BLaER1 (cell line): ENCODE data around the gene NBEAL2.

Experiments
- H3K27ac ChIP-seq: shearing (Covaris generic); formaldehyde crosslinking; 2 replicates; pipeline ENCODE4 v1.8.1; 2022
- H3K27me3 ChIP-seq: shearing (Covaris generic); formaldehyde crosslinking; 2 replicates; pipeline ENCODE4 v1.8.1; 2022
- H3K36me3 ChIP-seq: shearing (Covaris generic); formaldehyde crosslinking; 2 replicates; pipeline ENCODE4 v1.8.1; 2022
- H3K4me1 ChIP-seq: shearing (Covaris generic); formaldehyde crosslinking; 2 replicates; pipeline ENCODE4 v1.8.1; 2022
- H3K4me2 ChIP-seq: shearing (Covaris generic); formaldehyde crosslinking; 2 replicates; pipeline ENCODE4 v1.8.1; 2022
- H3K4me3 ChIP-seq: shearing (Covaris generic); formaldehyde crosslinking; 2 replicates; pipeline ENCODE4 v1.8.1; 2022
- H3K9ac ChIP-seq: shearing (Covaris generic); formaldehyde crosslinking; 2 replicates; pipeline ENCODE4 v1.8.1; 2022
- H3K9me3 ChIP-seq: shearing (Covaris generic); formaldehyde crosslinking; 2 replicates; pipeline ENCODE4 v1.8.1; 2022
- H4K20me1 ChIP-seq: shearing (Covaris generic); formaldehyde crosslinking; 2 replicates; pipeline ENCODE4 v1.8.1; 2022
- Cebpa-rat ChIP-seq: shearing (Covaris generic); IDR thresholded peaks from 2 replicates; pipeline ENCODE4 v1.8.1; 2022

Gene NBEAL2

GRCh38 chr3:46982546-46982945, 3.1 kb downstream of the NBEAL2 start:
- peaks cover 93% of the 10 kb centered on the region for H3K4me1 ChIP-seq
- no peaks in the 10 kb centered on the region for H3K27me3 ChIP-seq
- TF ChIP-seq Cebpa-rat: no peak
- peaks cover 12% of the 10 kb centered on the region for H3K36me3 ChIP-seq
- no peaks in the 10 kb centered on the region for H3K9me3 ChIP-seq
- peak overlapping the region; percentile 42 for H3K27ac ChIP-seq
- H3K4me3 ChIP-seq: no peak overlapping the region
- peak overlapping the region; percentile 99 for H3K4me2 ChIP-seq
- no peaks in the 10 kb centered on the region for H4K20me1 ChIP-seq
- H3K9ac ChIP-seq: peak overlapping the region; percentile 41; the same call in 1 of the 2 replicates

DNA sequence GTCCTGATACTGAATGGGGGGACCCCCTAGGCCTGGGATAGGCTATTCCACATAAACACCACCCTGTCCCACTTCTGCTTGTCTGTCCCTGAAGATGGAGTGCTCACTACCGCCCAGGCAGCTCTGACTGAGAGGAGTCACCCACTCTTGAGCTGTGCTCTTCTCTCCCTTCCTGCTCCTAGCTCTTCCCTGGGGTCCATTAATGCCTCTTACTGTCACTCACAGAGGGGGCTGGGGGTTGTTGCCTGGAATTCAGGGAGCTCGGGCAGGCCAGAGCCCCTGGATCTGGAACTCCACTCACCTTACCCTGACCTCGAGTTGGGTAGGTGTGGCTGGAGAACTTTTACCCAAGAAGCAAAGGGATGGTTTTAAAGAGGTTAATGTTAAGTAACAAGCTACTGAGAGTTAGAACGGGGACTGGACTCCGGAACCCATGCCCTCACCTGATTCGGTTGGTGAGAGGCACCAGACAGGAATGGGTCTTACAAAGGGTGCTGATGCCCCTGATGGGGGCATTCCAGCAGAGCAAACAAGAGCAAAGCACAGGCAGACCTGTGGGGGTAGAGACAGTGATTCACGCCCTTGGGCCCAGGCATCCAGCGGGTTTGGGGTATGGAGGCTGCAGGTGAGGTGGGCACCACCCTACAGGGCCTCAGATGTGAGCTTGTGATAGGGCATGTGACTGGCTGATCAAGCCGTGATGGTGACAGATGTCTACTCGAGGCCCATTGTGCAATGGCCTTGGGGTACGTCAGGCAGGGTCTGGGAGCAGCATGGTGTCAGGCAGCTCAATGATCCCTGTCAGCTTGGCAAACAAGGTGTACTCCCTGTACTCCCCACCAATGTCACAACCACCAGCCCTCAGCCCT, 5.4 kb downstream of the NBEAL2 start:
- Histone ChIP-seq H4K20me1 (no peaks in the 10 kb centered on the region), H3K4me2 (peak overlapping the region; percentile 97), H3K9ac (no peak overlapping the region), H3K36me3 (peaks cover 25% of the 10 kb centered on the region), H3K27me3 (no peaks in the 10 kb centered on the region), H3K4me1 (peaks cover 99% of the 10 kb centered on the region), H3K27ac (peak overlapping the region; percentile 91), H3K4me3 (no peak overlapping the region), H3K9me3 (no peaks in the 10 kb centered on the region)
- no peak for TF ChIP-seq Cebpa-rat

DNA sequence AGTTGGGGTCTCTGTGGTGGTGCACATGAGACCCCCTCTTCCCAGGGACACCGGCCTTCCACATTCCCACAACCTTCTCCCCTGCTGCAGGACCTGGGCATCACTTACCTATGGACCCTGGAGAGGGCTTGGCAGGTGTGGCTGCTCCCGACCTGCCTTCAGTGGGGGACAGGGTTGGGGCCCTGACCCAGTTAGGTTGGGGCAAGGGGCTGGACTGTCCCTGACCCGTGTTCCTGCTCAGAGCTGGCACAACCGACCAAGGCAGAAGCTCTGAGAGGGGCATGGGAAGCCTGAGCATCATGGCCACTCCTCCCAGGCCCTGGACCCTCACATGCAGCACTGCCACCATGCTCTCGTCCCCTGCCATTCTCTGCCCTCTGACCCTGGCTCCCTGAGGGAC, 6.1 kb downstream of the NBEAL2 start:
- H3K4me3 ChIP-seq: peak overlapping the region; percentile 57; the same call in 1 of the 2 replicates
- H3K4me2 ChIP-seq: peak overlapping the region; percentile 97

GRCh38 chr3:46986055-46986730, 6.7 kb downstream of the NBEAL2 start:
- TF ChIP-seq Cebpa-rat: no peak
- Histone ChIP-seq H3K4me1 (peaks cover 100% of the 10 kb centered on the region), H4K20me1 (no peaks in the 10 kb centered on the region), H3K4me3 (peak overlapping the region; percentile 57; the same call in 1 of the 2 replicates), H3K27me3 (no peaks in the 10 kb centered on the region), H3K4me2 (peak overlapping the region; percentile 97), H3K9ac (peak overlapping the region; percentile 72), H3K9me3 (no peaks in the 10 kb centered on the region), H3K36me3 (peaks cover 38% of the 10 kb centered on the region), H3K27ac (peak overlapping the region; percentile 91)

More for the DNA sequence above, 6.1 kb downstream of the NBEAL2 start:
- peaks cover 32% of the 10 kb centered on the region for H3K36me3 ChIP-seq
- peak overlapping the region; percentile 91 for H3K27ac ChIP-seq
- H3K27me3 ChIP-seq: no peaks in the 10 kb centered on the region
- TF ChIP-seq Cebpa-rat: no peak
- no peaks in the 10 kb centered on the region for H4K20me1 ChIP-seq
- H3K4me1 ChIP-seq: peaks cover 100% of the 10 kb centered on the region
- H3K9me3 ChIP-seq: no peaks in the 10 kb centered on the region
- H3K9ac ChIP-seq: peak overlapping the region; percentile 72

DNA sequence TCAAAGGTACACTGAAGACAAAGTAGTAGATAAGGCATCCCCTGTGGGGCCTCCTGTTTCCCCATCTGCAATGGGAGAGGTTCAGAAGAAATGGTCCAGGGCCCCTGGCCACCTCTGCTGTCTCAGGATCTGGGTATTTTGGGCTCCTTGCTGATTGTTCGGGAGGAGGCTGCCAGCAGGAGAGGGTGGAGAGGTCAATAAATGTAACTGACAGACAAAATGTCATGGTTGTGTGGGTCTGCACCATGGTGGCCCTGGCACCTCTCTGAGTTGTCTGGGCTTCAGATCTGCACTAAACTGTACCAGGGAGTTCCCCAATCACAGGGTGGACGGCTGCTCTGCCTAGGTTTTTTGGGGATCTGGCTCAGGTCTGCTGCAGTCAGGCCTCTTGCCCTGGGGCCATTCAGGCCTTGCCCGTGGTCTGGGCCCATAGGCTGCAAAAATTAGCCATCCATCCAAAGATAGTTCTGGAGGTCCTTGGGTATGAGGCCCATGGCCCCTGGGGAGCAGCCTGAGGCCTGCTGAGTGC, 7.4 kb downstream of the NBEAL2 start:
- H3K4me2 ChIP-seq: peak overlapping the region; percentile 97

GRCh38 chr3:46987319-46987742, 7.9 kb downstream of the NBEAL2 start:
- H3K9ac ChIP-seq: peak overlapping the region; percentile 72
- peak overlapping the region; percentile 97 for H3K4me2 ChIP-seq
- no peak for TF ChIP-seq Cebpa-rat

More for the DNA sequence above, 7.4 kb downstream of the NBEAL2 start:
- TF ChIP-seq Cebpa-rat: no peak
- H3K36me3 ChIP-seq: peaks cover 45% of the 10 kb centered on the region
- peak overlapping the region; percentile 91 for H3K27ac ChIP-seq
- no peaks in the 10 kb centered on the region for H3K9me3 ChIP-seq
- H4K20me1 ChIP-seq: no peaks in the 10 kb centered on the region
- H3K9ac ChIP-seq: peak overlapping the region; percentile 72
- H3K4me3 ChIP-seq: peak overlapping the region; percentile 57
- no peaks in the 10 kb centered on the region for H3K27me3 ChIP-seq
- H3K4me1 ChIP-seq: peaks cover 100% of the 10 kb centered on the region

GRCh38 chr3:46987743-46988401, 8.4 kb downstream of the NBEAL2 start:
- TF ChIP-seq Cebpa-rat: no peak
- Histone ChIP-seq H3K9ac (peak overlapping the region; percentile 72), H4K20me1 (no peaks in the 10 kb centered on the region), H3K4me1 (peaks cover 100% of the 10 kb centered on the region), H3K36me3 (peaks cover 55% of the 10 kb centered on the region), H3K27me3 (no peaks in the 10 kb centered on the region), H3K9me3 (no peaks in the 10 kb centered on the region), H3K4me3 (peak overlapping the region; percentile 57), H3K27ac (peak overlapping the region; percentile 91), H3K4me2 (peak overlapping the region; percentile 97)

More at GRCh38 chr3:46987319-46987742, 7.9 kb downstream of the NBEAL2 start:
- Histone ChIP-seq H3K4me1 (peaks cover 100% of the 10 kb centered on the region), H3K4me3 (peak overlapping the region; percentile 57), H3K27ac (peak overlapping the region; percentile 91), H3K27me3 (no peaks in the 10 kb centered on the region), H4K20me1 (no peaks in the 10 kb centered on the region), H3K36me3 (peaks cover 50% of the 10 kb centered on the region), H3K9me3 (no peaks in the 10 kb centered on the region)

DNA sequence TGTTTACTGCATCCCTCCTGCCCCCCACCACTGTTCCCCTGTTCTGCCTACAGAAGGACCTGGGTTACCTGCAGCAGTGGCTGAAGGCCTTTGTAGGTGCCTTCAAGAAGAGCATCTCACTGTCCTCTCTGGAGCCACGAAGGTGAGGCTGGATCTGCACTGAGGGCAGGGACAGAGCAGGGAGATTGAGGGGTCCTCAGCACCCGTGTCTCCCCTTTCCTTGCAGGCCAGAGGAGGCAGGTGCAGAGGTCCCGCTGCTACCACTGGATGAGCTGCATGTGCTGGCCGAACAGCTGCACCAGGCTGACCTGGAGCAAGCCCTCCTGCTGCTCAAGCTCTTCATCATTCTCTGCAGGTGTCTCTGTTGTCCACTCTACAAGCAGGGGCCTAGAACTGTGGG, 9.2 kb downstream of the NBEAL2 start:
- Histone ChIP-seq H4K20me1 (no peaks in the 10 kb centered on the region), H3K27ac (peak overlapping the region; percentile 91), H3K9ac (peak overlapping the region; percentile 3; the same call in 1 of the 2 replicates), H3K27me3 (no peaks in the 10 kb centered on the region), H3K4me3 (no peak overlapping the region), H3K4me1 (peaks cover 93% of the 10 kb centered on the region), H3K9me3 (no peaks in the 10 kb centered on the region), H3K4me2 (peak overlapping the region; percentile 97), H3K36me3 (peaks cover 62% of the 10 kb centered on the region)
- no peak for TF ChIP-seq Cebpa-rat

DNA sequence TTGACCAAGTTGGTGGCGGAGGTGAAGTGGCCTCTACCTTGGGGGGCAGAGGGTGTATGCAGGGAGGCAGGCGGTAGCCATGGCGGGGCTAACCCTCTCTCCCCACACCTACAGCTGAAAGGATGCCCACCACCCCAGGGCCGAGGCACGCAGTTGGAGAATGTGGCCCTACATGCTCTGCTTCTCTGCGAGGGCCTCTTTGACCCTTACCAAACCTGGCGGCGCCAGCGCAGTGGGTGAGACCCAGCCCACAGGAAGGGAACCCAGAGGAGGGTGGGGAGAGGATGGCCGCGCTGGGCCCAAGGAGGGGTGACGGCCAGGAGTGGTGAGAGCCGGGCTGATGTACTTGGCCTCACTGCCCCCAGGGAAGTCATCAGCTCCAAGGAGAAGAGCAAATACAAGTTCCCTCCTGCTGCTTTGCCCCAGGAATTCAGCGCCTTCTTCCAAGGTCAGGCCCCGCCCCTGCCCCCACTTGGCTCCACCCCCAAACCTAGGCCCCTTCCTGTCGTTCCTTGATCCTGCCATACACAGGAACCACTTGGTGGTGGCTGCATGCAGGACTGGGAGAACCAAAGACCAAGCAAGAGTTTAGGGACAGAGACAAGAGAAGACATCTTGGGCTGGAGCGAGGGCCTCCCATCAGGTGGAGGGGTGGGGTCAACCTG, 9.8 kb downstream of the NBEAL2 start:
- H4K20me1 ChIP-seq: no peaks in the 10 kb centered on the region
- H3K9me3 ChIP-seq: no peaks in the 10 kb centered on the region
- H3K36me3 ChIP-seq: peaks cover 65% of the 10 kb centered on the region
- no peaks in the 10 kb centered on the region for H3K27me3 ChIP-seq
- peaks cover 86% of the 10 kb centered on the region for H3K4me1 ChIP-seq
- H3K27ac ChIP-seq: peak overlapping the region; percentile 91
- H3K9ac ChIP-seq: peak overlapping the region; percentile 3; the same call in 1 of the 2 replicates
- H3K4me2 ChIP-seq: peak overlapping the region; percentile 97
- H3K4me3 ChIP-seq: no peak overlapping the region
- TF ChIP-seq Cebpa-rat: no peak
